SH-SY5Y (cell line): ENCODE measurements around the gene E2F8.

ENCODE experiments used
- GATA2 ChIP-seq: IDR thresholded peaks from 2 replicates; pipeline ENCODE4 v1.6.1; 2011; ENCODE audit warnings: mild to moderate bottlenecking, low read depth, low read length
- GATA3 ChIP-seq: IDR thresholded peaks from 2 replicates; pipeline ENCODE4 v1.6.1; 2011; ENCODE audit warnings: low read depth, mild to moderate bottlenecking, low read length, moderate library complexity

GRCh38 chr11:19185516-19186052 is 55.2 kb downstream of the E2F8 start:
- TF ChIP-seq GATA2 (no peak), GATA3 (no peak)
